Dermis microvascular lymphatic vessel endothelial cell (primary cell): ENCODE data around the gene CHMP6. TPM values are rescaled to one million over a fixed set of nuclear protein-coding genes. Genes with fewer than 3 reads are reported as not detected.

ENCODE experiments used
- DNase-seq, 2 donors: peaks; one replicate each; pipeline versions ENCODE4 v3.0.0 to v3.0.0-alpha.2; 2010; ENCODE audit warnings: low read depth in 2 of 2
- total RNA-seq: library from RNA; depleted of rRNA; stranded (reverse); fragments of >200 nt; gene quantifications from 2 replicates; pipeline ENCODE4 v1.2.1, GENCODE V29; 2014

The CHMP6 gene
- total RNA-seq, 1 donor from 2014 or later: 12.3 TPM

GRCh38 chr17:80970762-80971703 is 20.6 kb upstream of the CHMP6 start:
- no peak for DNase-seq

GRCh38 chr17:80971704-80972304 is 19.8 kb upstream of the CHMP6 start:
- no peak for DNase-seq

GRCh38 chr17:80976701-80977100 is 14.9 kb upstream of the CHMP6 start:
- DNase-seq: no peak

DNA sequence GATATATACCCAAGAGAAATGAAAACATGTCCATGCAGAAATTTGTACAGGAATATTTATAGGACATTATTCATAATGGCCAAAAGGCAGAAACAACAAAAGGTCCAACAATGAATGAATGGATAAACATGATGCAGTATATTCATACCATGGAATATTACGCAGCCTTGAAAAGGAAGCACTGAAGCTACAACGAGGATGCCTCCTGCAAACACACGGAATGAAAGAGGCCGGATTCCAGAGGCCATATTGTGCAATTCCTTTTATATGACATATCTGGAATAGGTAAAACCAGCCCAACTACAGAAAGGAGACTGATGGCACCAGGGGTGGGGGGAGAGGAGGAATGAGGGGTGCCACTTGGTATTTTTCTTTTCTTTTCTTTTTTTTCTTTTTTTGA is 14.5 kb upstream of the CHMP6 start:
- DNase-seq: no peak

DNA sequence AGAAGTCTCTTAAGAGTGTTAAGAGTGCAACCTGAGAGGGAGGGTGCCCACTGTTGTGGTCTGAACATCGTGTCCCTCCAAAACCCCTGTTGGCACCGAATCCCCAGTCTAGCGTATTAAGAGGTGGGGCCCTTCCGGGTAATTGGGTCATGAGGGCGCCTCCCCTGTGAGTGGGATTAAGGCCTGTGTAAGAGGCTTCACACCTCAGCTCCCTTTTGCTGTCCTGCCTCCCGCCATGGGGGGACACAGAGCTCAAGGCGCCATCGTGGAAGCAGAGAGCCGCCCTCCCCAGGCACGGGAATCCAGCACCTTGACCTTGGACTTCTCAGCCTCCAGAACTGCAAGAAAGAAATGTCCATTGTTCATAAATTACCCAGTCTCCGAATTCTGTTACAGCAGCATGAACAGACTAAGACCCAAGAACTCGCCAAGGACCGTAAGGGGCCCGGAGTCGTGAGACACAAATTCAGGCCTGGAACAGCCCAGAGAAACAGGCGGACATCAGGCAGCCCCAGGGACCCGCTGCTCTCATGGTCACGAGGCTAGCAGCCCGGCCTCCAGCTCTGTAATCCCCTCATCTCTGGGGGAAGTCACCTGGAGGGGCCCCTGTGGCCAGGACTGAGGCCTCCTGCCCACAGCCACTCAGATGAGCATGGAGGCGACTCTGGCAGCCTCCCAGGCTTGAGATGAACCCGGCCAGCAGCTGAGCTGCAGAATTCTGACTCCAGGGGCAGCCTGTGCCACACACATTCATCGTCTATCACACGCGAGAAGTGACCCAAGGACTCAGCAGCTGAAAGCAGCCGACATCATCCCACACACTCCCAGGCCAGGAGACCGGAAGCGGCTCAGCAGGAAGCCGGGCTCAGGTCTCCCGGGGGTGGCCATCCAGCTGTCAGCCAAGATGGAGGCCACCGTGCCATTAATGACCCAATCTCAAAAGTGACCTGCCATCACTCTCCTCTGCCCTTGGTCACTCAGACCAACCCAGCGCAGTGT is 12.8 kb upstream of the CHMP6 start:
- DNase-seq: no peak

- DNase-seq: no peak
Observed at GRCh38 chr17:80979547-80980378, 11.9 kb upstream of the CHMP6 start.

DNA sequence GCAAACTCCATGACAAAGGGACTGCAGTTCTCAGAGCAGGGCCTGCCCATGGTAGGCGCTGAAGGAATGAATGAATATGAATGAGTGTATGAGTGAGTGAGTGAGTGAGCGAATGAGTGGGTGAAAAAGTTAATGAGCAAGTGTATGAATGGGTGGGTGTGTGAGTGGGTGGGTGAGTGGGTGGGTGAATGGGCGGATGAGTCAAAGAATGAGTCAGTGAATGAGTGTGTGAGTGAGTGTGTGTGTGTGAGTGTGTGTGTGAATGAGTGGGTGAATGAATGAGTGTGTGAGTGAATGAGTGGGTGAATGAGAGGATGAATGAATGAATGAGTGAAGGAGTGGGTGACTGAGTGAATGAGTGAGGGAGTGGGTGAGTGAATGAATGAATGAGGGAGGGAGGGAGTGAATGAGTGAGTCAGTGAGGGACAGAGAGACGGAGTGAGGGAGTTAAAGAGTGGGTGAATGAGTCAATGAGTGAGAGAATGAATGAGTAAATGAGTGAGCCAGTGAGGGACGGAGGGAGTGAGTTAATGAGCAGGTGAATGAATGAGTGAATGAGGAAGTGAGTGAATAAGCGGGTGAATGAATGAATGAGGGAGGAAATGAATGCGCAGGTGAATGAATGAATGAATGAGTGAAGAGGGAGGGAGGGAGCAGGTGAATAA is 11.1 kb upstream of the CHMP6 start:
- peak in 1 of 2 donors; percentile 35 for DNase-seq

DNA sequence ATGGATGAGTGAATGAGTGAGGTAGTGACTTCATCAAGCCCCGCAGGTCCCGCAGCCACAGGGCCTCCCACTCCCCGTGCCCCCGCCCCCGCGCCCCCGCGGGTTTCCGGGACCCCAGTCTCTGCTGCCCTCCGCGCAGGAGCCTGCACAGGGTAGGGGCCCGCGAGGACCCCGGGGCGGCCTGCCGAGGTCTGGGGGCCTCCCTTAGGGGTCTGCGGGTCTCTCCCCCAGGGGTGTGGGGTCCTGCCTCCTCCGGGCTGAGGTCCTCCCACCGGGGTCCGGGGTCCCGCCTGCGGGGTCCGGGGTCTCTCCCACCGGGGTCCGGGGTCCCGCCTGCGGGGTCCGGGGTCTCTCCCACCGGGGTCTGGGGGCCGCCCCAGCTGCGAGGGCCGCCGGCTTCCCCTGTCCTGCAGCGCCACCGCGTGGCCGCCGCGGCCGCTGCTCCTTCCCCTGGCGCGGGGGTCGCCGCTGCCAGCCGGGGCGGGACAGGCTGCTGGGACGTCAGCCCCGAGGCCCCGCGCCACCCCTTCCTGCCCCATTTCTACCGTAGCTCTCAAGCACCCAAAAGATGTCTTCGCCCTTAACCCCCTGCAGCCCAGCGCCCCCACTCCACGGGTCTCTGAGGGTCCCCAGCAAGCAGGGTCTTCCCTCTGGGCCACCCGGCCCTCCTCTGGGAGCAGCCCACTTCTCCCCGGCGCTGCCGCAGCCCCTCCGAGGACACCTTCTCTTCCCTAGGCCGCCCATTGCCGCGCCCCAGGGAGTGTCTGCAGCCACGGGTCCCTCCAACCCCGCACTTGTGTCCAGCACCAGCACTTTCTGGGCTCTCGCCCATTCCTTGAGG is 10.4 kb upstream of the CHMP6 start:
- DNase-seq: peak in 1 of 2 donors; percentile 19

- DNase-seq: no peak
Observed at GRCh38 chr17:80981929-80982425, 9.7 kb upstream of the CHMP6 start.

DNA sequence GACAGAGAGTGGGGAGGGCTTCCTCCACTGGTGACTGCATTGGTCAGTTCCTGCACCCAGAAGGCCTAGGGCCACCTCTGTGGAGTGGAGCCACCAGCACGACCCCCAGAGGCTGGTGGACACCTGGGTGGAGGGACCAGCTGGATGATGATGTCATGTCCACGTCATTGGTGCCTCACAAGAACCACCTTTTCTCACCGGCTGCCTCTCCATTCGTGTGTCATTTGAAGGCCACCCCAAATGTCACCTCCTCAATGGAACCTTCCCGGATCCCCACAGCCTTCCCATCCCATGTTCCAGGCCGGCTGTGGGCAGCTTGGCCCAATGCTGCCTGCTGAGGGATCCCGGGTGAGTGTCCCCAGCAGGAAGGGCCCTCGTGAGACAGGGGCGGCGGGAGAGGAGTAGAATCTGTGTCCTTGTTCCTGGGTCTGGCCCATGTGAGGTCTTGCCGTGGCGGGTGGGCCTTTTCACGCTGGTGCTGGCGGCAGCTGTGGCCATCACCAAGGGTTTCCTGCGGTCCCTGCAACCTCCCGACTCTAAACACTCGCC is 9.1 kb upstream of the CHMP6 start:
- DNase-seq: no peak

DNA sequence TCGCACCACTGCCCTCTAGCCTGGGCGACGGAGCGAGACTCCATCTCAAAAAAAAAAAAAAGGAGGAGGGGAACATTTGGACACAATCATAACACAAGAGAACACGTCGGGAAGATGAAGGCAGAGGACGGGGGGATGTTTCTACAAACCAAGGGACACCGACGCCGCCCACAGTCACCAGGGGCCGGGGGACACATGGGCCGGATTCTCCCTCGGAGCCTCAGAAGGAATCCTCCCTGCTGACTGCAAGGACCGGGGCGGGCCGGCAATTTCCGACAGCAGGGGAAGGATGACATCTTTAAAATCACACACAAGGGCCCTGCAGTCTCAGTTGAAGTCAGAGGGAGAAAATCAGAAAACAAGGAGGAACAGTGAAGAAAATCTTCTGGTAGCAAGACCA is 8.1 kb upstream of the CHMP6 start:
- DNase-seq: no peak

GRCh38 chr17:80984749-80985148 is 6.9 kb upstream of the CHMP6 start:
- DNase-seq: no peak

GRCh38 chr17:80986046-80986445 is 5.6 kb upstream of the CHMP6 start:
- DNase-seq: no peak

- no peak for DNase-seq
Observed at GRCh38 chr17:80986816-80987475, 4.7 kb upstream of the CHMP6 start.

DNA sequence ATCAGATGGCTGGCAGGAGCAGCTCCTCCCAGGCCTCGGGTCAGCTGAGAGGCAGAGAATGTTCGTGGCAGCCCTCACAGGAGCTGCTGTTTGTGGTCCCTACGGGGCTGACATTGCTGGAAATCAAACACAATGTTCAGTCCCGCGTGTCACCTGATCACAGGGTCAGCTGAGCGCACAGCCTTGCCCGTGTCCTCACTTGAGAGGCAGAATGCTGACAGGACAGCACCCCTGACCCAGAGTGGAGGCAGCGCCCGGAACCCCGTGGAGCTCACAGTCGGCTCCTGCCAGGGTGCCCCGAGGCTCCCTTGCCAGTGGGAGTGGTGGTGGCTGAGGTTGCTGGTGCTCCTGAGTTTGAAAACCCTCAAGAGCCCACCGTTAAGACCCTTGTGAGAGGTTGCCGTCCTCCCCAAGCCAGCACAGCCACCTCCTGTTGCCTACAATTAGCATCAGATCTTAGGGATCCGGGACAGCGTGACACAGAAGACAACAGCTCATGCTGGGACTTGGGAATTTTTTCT is 3.6 kb upstream of the CHMP6 start:
- DNase-seq: no peak

GRCh38 chr17:80989586-80989913 is 2.1 kb upstream of the CHMP6 start:
- DNase-seq: no peak

GRCh38 chr17:80990921-80991644 is 558 bp upstream of the CHMP6 start:
- no peak for DNase-seq
